OCI-LY7 (cell line): ENCODE measurements around the gene CCDC81. TPM values are rescaled to one million over a fixed set of nuclear protein-coding genes. Genes with fewer than 3 reads are reported as not detected.

ENCODE experiments used
- BruUV-seq: library from RNA; stranded (reverse); fragments of 400-500 nt; replicated peaks from 2 replicates; lab custom pipeline; 2021; lab: Mats Ljungman, UMichigan
- CTCF ChIA-PET: fragments of 300-600 bp; sonication (Branson Sonifier 250); formaldehyde crosslinking; loops from one replicate; lab custom pipeline; 2022; ENCODE audit warnings: antibody characterized with exemption; ENCODE audit not compliant: unreplicated experiment; lab: Charles Lee
- POLR2A ChIA-PET: fragments of 300-600 bp; sonication (Branson Sonifier 250); formaldehyde crosslinking; loops from one replicate; lab custom pipeline; 2022; ENCODE audit warnings: antibody characterized with exemption; lab: Charles Lee
- DNase-seq: peaks from one replicate; pipeline ENCODE4 v3.0.0-alpha.2; 2015; ENCODE audit warnings: low spot score
- H2AFZ ChIP-seq: fragments of 200-600 bp; sonication (generic), shearing (Covaris generic); 2 replicates; pipeline ENCODE4 v1.6.1; 2014; ENCODE audit warnings: mild to moderate bottlenecking, antibody characterized with exemption, low read length, moderate library complexity
- H3K27ac ChIP-seq: fragments of 200-600 bp; sonication (generic); 2 replicates; pipeline ENCODE4 v1.5.1; 2014; ENCODE audit warnings: mixed run types, low read depth, mild to moderate bottlenecking, moderate library complexity, low read length, inconsistent platforms; ENCODE audit not compliant: poor library complexity, severe bottlenecking
- H3K36me3 ChIP-seq: fragments of 200-600 bp; sonication (generic); 2 replicates; pipeline ENCODE4 v1.6.1; 2014; ENCODE audit warnings: mild to moderate bottlenecking, antibody characterized with exemption, low read length, moderate library complexity, mixed read lengths; ENCODE audit not compliant: insufficient read depth
- H3K4me1 ChIP-seq: fragments of 200-600 bp; sonication (generic); 2 replicates; pipeline ENCODE4 v1.5.1; 2014; ENCODE audit warnings: mild to moderate bottlenecking, low read length; ENCODE audit not compliant: insufficient read depth, poor library complexity, severe bottlenecking
- H3K4me2 ChIP-seq: fragments of 200-600 bp; sonication (generic); 2 replicates; pipeline ENCODE4 v1.6.1; 2014; ENCODE audit warnings: mild to moderate bottlenecking, low read length
- H3K4me3 ChIP-seq: fragments of 200-600 bp; sonication (generic); 2 replicates; pipeline ENCODE4 v1.5.1; 2014; ENCODE audit warnings: mild to moderate bottlenecking, low read depth, low read length; ENCODE audit not compliant: poor library complexity, severe bottlenecking
- H3K79me2 ChIP-seq: fragments of 200-600 bp; sonication (generic); 2 replicates; pipeline ENCODE4 v1.6.1; 2016; ENCODE audit warnings: low read depth, mild to moderate bottlenecking, low read length, moderate library complexity, mixed read lengths; ENCODE audit not compliant: insufficient read depth
- H3K9me2 ChIP-seq: fragments of 200-600 bp; sonication (generic); 2 replicates; pipeline ENCODE4 v1.6.1; 2016; ENCODE audit warnings: mild to moderate bottlenecking, low read length, mixed read lengths; ENCODE audit not compliant: insufficient read depth
- H3K9me3 ChIP-seq: fragments of 200-600 bp; sonication (generic); 2 replicates; pipeline ENCODE4 v1.6.1; 2014; ENCODE audit warnings: mild to moderate bottlenecking, mixed run types, low read length, mixed read lengths
- H4K20me1 ChIP-seq: fragments of 200-600 bp; sonication (generic); 2 replicates; pipeline ENCODE4 v1.6.1; 2014; ENCODE audit warnings: mild to moderate bottlenecking, antibody characterized with exemption, low read length, moderate library complexity, mixed read lengths; ENCODE audit not compliant: insufficient read depth
- EZH2phosphoT487 ChIP-seq: fragments of 200-600 bp; sonication (generic); IDR thresholded peaks from 2 replicates; pipeline ENCODE4 v1.6.1; 2018; ENCODE audit warnings: low read depth, borderline replicate concordance, mild to moderate bottlenecking, mixed run types, antibody characterized with exemption, low read length, moderate library complexity, mixed read lengths
- intact Hi-C: fragments of 100-400 bp; cut with micrococcal nuclease; formaldehyde crosslinking; loops from one replicate; pipeline ENCODE4 v1.10.0; 2022; ENCODE audit not compliant: unreplicated experiment
- total RNA-seq, 2 experiments: library from RNA; depleted of rRNA in 1 of 2; stranded (reverse); fragments of >200 nt in 1 of 2; shearing (Covaris generic) in 1 of 2; gene quantifications; 2 replicates each; pipeline ENCODE4 v1.2.3, GENCODE V29; 2014 to 2022
- TF ChIP-seq, protein P1 (sequence below): fragments of 200-600 bp; sonication (generic); conservative IDR thresholded peaks from 2 replicates; pipeline ENCODE4 v1.5.1; 2014; ENCODE audit warnings: mild to moderate bottlenecking, antibody characterized with exemption, low read length, moderate library complexity, mixed read lengths

CCDC81 gene
- total RNA-seq, 2 experiments from 2014 or later = 0.41 to 1.0 TPM

- no peaks in the 10 kb centered on the region for H3K79me2 ChIP-seq
- ChIA-PET CTCF (no interaction called here), POLR2A (interaction anchor here (0.5 to 0.6 kb wide), 2 partner anchors 154 to 246 kb away, joined by 3 to 4 read pairs; no protein-coding TSS in a partner anchor)
- no peak overlapping the region for H3K27ac ChIP-seq
- intact Hi-C loops = no loop called here
- H3K9me2 ChIP-seq = no peaks in the 10 kb centered on the region
- H3K9me3 ChIP-seq = no peaks in the 10 kb centered on the region
- no peak overlapping the region for H3K4me2 ChIP-seq
- H2AFZ ChIP-seq = no peak overlapping the region
- DNase-seq = no peak
- no peaks in the 10 kb centered on the region for H4K20me1 ChIP-seq
- BruUV-seq = no TSS peak
- H3K36me3 ChIP-seq = no peaks in the 10 kb centered on the region
- no peak overlapping the region for H3K4me3 ChIP-seq
- TF ChIP-seq, protein P1, sequence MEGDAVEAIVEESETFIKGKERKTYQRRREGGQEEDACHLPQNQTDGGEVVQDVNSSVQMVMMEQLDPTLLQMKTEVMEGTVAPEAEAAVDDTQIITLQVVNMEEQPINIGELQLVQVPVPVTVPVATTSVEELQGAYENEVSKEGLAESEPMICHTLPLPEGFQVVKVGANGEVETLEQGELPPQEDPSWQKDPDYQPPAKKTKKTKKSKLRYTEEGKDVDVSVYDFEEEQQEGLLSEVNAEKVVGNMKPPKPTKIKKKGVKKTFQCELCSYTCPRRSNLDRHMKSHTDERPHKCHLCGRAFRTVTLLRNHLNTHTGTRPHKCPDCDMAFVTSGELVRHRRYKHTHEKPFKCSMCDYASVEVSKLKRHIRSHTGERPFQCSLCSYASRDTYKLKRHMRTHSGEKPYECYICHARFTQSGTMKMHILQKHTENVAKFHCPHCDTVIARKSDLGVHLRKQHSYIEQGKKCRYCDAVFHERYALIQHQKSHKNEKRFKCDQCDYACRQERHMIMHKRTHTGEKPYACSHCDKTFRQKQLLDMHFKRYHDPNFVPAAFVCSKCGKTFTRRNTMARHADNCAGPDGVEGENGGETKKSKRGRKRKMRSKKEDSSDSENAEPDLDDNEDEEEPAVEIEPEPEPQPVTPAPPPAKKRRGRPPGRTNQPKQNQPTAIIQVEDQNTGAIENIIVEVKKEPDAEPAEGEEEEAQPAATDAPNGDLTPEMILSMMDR = no peak
- no peak for TF ChIP-seq EZH2phosphoT487
- H3K4me1 ChIP-seq = no peaks in the 10 kb centered on the region
Measured at GRCh38 chr11:86464509-86465221, 90.0 kb downstream of the CCDC81 start.

- H3K4me1 ChIP-seq = no peaks in the 10 kb centered on the region
- TF ChIP-seq EZH2phosphoT487 = no peak
- TF ChIP-seq, protein P1 = no peak
- H3K9me3 ChIP-seq = no peaks in the 10 kb centered on the region
- H3K27ac ChIP-seq = no peak overlapping the region
- no peak overlapping the region for H3K4me2 ChIP-seq
- H3K4me3 ChIP-seq = no peak overlapping the region
- H4K20me1 ChIP-seq = no peaks in the 10 kb centered on the region
- no peak overlapping the region for H2AFZ ChIP-seq
- no peak for DNase-seq
- BruUV-seq = no TSS peak
- no peaks in the 10 kb centered on the region for H3K79me2 ChIP-seq
- H3K36me3 ChIP-seq = no peaks in the 10 kb centered on the region
- intact Hi-C loops = no loop called here
- no peaks in the 10 kb centered on the region for H3K9me2 ChIP-seq
- CTCF ChIA-PET = interaction anchor here (1.2 kb wide), 1 partner anchor 16 kb away, joined by 3 read pairs; no protein-coding TSS in a partner anchor
- POLR2A ChIA-PET = no interaction called here
Measured at GRCh38 chr11:86468169-86468568, 93.5 kb downstream of the CCDC81 start.
